ENCODE data around the gene CADM4. TPM values are rescaled to one million over a fixed set of nuclear protein-coding genes. Genes with fewer than 3 reads are reported as not detected.
A peak's percentile ranks its signal among the peaks of the same experiment; 100 is the strongest.

CADM4 gene
- total RNA-seq, result 1 to 10 TPM; 1.8 to 3.5 (median 2.0) TPM
- polyA plus RNA-seq, result 1 to 10 TPM in 2 of 3 donors, under 1 TPM in 1; 0.89 to 4.7 (median 2.2) TPM
- long read RNA-seq, donor 1, partial matches to known transcripts, result 0 of 2 reads
- long read RNA-seq, donor 1, other reads (novel, unspliced or antisense), result 0 of 2 reads
- long read RNA-seq, donor 2, partial matches to known transcripts, result 0 of 1 reads
- long read RNA-seq, donor 2, other reads (novel, unspliced or antisense), result 0 of 1 reads

GRCh38 chr19:43639519-43640423, at the start of gene CADM4:
CADM4 (minus strand) TSS chr19:43639850; CDS start chr19:43639790, 60 bp downstream.
- Histone ChIP-seq H3K9me3 (no peaks in the 10 kb centered on the region), H3K27ac (no peak within 1 kb of the TSS)
- TF ChIP-seq POLR2A (IDR thresholded peaks at IDR 0.05) (no peak), POLR2AphosphoS5 (IDR thresholded peaks at IDR 0.05) (no peak)
- TF ChIP-seq, protein P1, sequence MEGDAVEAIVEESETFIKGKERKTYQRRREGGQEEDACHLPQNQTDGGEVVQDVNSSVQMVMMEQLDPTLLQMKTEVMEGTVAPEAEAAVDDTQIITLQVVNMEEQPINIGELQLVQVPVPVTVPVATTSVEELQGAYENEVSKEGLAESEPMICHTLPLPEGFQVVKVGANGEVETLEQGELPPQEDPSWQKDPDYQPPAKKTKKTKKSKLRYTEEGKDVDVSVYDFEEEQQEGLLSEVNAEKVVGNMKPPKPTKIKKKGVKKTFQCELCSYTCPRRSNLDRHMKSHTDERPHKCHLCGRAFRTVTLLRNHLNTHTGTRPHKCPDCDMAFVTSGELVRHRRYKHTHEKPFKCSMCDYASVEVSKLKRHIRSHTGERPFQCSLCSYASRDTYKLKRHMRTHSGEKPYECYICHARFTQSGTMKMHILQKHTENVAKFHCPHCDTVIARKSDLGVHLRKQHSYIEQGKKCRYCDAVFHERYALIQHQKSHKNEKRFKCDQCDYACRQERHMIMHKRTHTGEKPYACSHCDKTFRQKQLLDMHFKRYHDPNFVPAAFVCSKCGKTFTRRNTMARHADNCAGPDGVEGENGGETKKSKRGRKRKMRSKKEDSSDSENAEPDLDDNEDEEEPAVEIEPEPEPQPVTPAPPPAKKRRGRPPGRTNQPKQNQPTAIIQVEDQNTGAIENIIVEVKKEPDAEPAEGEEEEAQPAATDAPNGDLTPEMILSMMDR (IDR thresholded peaks at IDR 0.05 in 8 of 11, conservative IDR thresholded peaks at IDR 0.05 in 3 of 11), result no peak

GRCh38 chr19:43688059-43688701, 48.5 kb upstream of the CADM4 start:
- WGBS, 5 donors, result 58 to 83% (median 74%) methylated on average over 10 of the region's 10 CpGs
- Histone ChIP-seq H3K4me3 (no peak overlapping the region), H3K36me3 (no peaks in the 10 kb centered on the region), H3K4me1 (peaks cover 0 to 33% (median 0%) of the 10 kb centered on the region in 6 donors), H3K9me3 (peaks cover 0 to 31% (median 27%) of the 10 kb centered on the region in 8 donors), H3K27ac (peak overlapping the region in 3 of 8 donors; percentile 20 to 65 (median 56)), H3K27me3 (replicated peaks in 1 of 7) (no peaks in the 10 kb centered on the region)
- intact Hi-C loops (cut with DNase I; ENCODE audit: low total_unique reads), result no loop called here
- no peak for DNase-seq
- TF ChIP-seq POLR2AphosphoS5 (IDR thresholded peaks at IDR 0.05) (no peak), POLR2A (IDR thresholded peaks at IDR 0.05) (no peak)
- TF ChIP-seq, protein P1 (IDR thresholded peaks at IDR 0.05 in 8 of 11, conservative IDR thresholded peaks at IDR 0.05 in 3 of 11), result no peak

More at GRCh38 chr19:43639519-43640423, at the start of gene CADM4:
- Histone ChIP-seq H3K4me1 (peaks cover 0 to 28% (median 16%) of the 10 kb centered on the region in 6 donors), H3K36me3 (no peaks in the 10 kb centered on the region), H3K4me3 (peak within 1 kb of the TSS; percentile 28 to 79 (median 46)), H3K27me3 (replicated peaks in 1 of 7) (peaks cover 0 to 69% (median 9%) of the 10 kb centered on the region in 7 donors)
- peak; percentile 79 for DNase-seq
- intact Hi-C loops (cut with DNase I; ENCODE audit: low total_unique reads), result no loop called here
- WGBS, 5 donors, result 2 to 6% (median 3%) methylated on average over 45 to 109 of the region's 110 CpGs

- Histone ChIP-seq H3K36me3 (no peaks in the 10 kb centered on the region), H3K4me3 (no peak overlapping the region), H3K9me3 (peaks cover 0 to 30% (median 27%) of the 10 kb centered on the region in 8 donors), H3K4me1 (peaks cover 0 to 33% (median 0%) of the 10 kb centered on the region in 6 donors), H3K27me3 (replicated peaks in 1 of 7) (no peaks in the 10 kb centered on the region), H3K27ac (peak overlapping the region in 2 of 8 donors; percentile 56 to 65)
- 72 to 91% (median 80%) methylated on average over 1 of the region's 1 CpG for WGBS, 5 donors
- no peak for TF ChIP-seq POLR2AphosphoS5 (IDR thresholded peaks at IDR 0.05)
- no peak for DNase-seq
- intact Hi-C loops (cut with DNase I; ENCODE audit: low total_unique reads), result no loop called here
Measured at GRCh38 chr19:43687660-43687997, 48.0 kb upstream of the CADM4 start.

DNA sequence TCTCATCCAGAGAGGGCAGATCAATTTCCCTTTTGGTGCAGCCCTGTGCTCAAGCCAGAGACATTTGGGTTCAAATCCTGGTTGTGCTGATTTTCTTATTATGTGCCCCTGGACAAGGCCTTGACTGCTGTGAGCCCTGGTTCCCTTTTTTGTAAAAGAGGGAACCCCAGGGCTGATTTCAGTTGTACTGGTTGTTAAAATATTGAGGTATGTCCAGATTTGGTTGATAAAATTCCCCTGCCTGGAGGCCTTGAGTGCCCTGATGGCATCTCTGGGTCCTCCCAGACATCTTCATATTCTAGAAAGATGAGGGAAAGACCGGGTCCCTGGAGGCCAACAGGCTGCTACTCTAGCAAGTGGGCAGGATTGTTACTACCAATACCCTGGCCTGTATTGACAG, 44.7 kb upstream of the CADM4 start:
- 50 to 89% (median 80%) methylated on average over 1 of the region's 1 CpG for WGBS, 5 donors
- Histone ChIP-seq H3K9me3 (no peaks in the 10 kb centered on the region), H3K4me3 (no peak overlapping the region), H3K36me3 (no peaks in the 10 kb centered on the region), H3K27ac (peak overlapping the region in 3 of 8 donors; percentile 56 to 68 (median 59)), H3K4me1 (peaks cover 0 to 25% (median 0%) of the 10 kb centered on the region in 6 donors), H3K27me3 (replicated peaks in 1 of 7) (no peaks in the 10 kb centered on the region)
- TF ChIP-seq POLR2A (IDR thresholded peaks at IDR 0.05) (no peak), POLR2AphosphoS5 (IDR thresholded peaks at IDR 0.05) (no peak)
- TF ChIP-seq, protein P1 (IDR thresholded peaks at IDR 0.05 in 8 of 11, conservative IDR thresholded peaks at IDR 0.05 in 3 of 11), result no peak
- intact Hi-C loops (cut with DNase I; ENCODE audit: low total_unique reads), result no loop called here
- DNase-seq, result no peak
